Tibial artery (tissue), 4 donors: ENCODE data around the gene MED17.

Experiments
- DNase-seq, 2 donors: peaks; one replicate each; pipeline ENCODE4 v3.0.0-alpha.2; 2019
- H3K27ac ChIP-seq, 2 donors: fragments of 200-600 bp; sonication (generic) in 1 of 2; 1 replicate in 1 of 2; 2 replicates in 1 of 2; pipeline ENCODE4 v1.5.1; 2018 to 2019; ENCODE audit warnings: mild to moderate bottlenecking in 1 of 2
- H3K27me3 ChIP-seq, 2 donors: fragments of 200-600 bp; sonication (generic) in 1 of 2; one replicate each; pipeline versions ENCODE4 v1.5.1 to v1.6.0; 2016 to 2019
- H3K36me3 ChIP-seq, 3 donors: fragments of 200-600 bp; sonication (generic) in 2 of 3; one replicate each; pipeline ENCODE4 v1.5.1; 2016 to 2019; ENCODE audit warnings: mild to moderate bottlenecking in 2 of 3
- H3K4me1 ChIP-seq, 4 donors: fragments of 200-600 bp; sonication (generic) in 2 of 4; 1 replicate in 3 of 4; 2 replicates in 1 of 4; pipeline ENCODE4 v1.5.1; 2016 to 2019
- H3K4me3 ChIP-seq, 2 donors: fragments of 200-600 bp; sonication (generic) in 1 of 2; 1 replicate in 1 of 2; 2 replicates in 1 of 2; pipeline ENCODE4 v1.5.1; 2018 to 2019; ENCODE audit warnings: mild to moderate bottlenecking in 2 of 2
- H3K9me3 ChIP-seq, 3 donors: fragments of 200-600 bp; sonication (generic) in 1 of 3; one replicate each; pipeline ENCODE4 v1.5.1; 2016 to 2019
- CTCF ChIP-seq, 2 experiments: fragments of 200-600 bp in 1 of 2; fragments of 450-650 bp in 1 of 2; IDR thresholded peaks; one replicate each; pipeline ENCODE4 v1.5.1; 2017 to 2019; ENCODE audit warnings: antibody characterized with exemption in 2 of 2, mild to moderate bottlenecking in 1 of 2, moderate library complexity in 1 of 2
- intact Hi-C: fragments of 100-400 bp; cut with DNase I; formaldehyde crosslinking; loops from one replicate; pipeline ENCODE4 v1.15.0; 2023; ENCODE audit warnings: low total_unique reads

MED17 gene

GRCh38 chr11:93852242-93852641 is 68.2 kb downstream of the MED17 start:
- H3K4me3 ChIP-seq, result no peak overlapping the region
- intact Hi-C loops, result no loop called here
- peaks cover 0 to 14% (median 11%) of the 10 kb centered on the region in 4 donors for H3K4me1 ChIP-seq
- H3K27ac ChIP-seq, result no peak overlapping the region
- H3K9me3 ChIP-seq, result no peaks in the 10 kb centered on the region
- DNase-seq, result no peak
- H3K27me3 ChIP-seq, result no peaks in the 10 kb centered on the region
- no peak for TF ChIP-seq CTCF (IDR thresholded peaks at IDR 0.05)
- H3K36me3 ChIP-seq, result no peaks in the 10 kb centered on the region

- intact Hi-C loops, result no loop called here
- no peak overlapping the region for H3K27ac ChIP-seq
- DNase-seq, result no peak
These were observed 73.5 kb downstream of the MED17 start for GRCh38 chr11:93857413-93858120.

GRCh38 chr11:93858121-93858775 is 74.2 kb downstream of the MED17 start:
- intact Hi-C loops, result no loop called here
- no peaks in the 10 kb centered on the region for H3K27me3 ChIP-seq
- H3K4me1 ChIP-seq, result peaks cover 0 to 14% (median 7%) of the 10 kb centered on the region in 4 donors
- TF ChIP-seq CTCF (IDR thresholded peaks at IDR 0.05), result no peak
- H3K4me3 ChIP-seq, result no peak overlapping the region
- H3K9me3 ChIP-seq, result no peaks in the 10 kb centered on the region
- DNase-seq, result no peak
- no peak overlapping the region for H3K27ac ChIP-seq
- no peaks in the 10 kb centered on the region for H3K36me3 ChIP-seq

More at GRCh38 chr11:93857413-93858120, 73.5 kb downstream of the MED17 start:
- no peak for TF ChIP-seq CTCF (IDR thresholded peaks at IDR 0.05)
- Histone ChIP-seq H3K36me3 (no peaks in the 10 kb centered on the region), H3K9me3 (no peaks in the 10 kb centered on the region), H3K4me3 (no peak overlapping the region), H3K4me1 (peaks cover 0 to 14% (median 7%) of the 10 kb centered on the region in 4 donors), H3K27me3 (no peaks in the 10 kb centered on the region)

- H3K36me3 ChIP-seq, result no peaks in the 10 kb centered on the region
- intact Hi-C loops, result no loop called here
- H3K27ac ChIP-seq, result no peak overlapping the region
- H3K4me3 ChIP-seq, result no peak overlapping the region
- H3K27me3 ChIP-seq, result no peaks in the 10 kb centered on the region
- TF ChIP-seq CTCF (IDR thresholded peaks at IDR 0.05), result no peak
- H3K4me1 ChIP-seq, result peaks cover 0 to 14% (median 7%) of the 10 kb centered on the region in 4 donors
- H3K9me3 ChIP-seq, result no peaks in the 10 kb centered on the region
- DNase-seq, result no peak
These were observed 77.7 kb downstream of the MED17 start for GRCh38 chr11:93861808-93862207.
